HCT116 (cell line): ENCODE results near the gene HK1. TPM values are rescaled to one million over a fixed set of nuclear protein-coding genes. Genes with fewer than 3 reads are reported as not detected.

ENCODE experiments used
- ATAC-seq: fragments of 200-7000 bp; cut with Tn5 transposase; 2 replicates; pipeline ENCODE4 v1.9.1; 2020; ENCODE audit warnings: mild to moderate bottlenecking, moderate library complexity
- BruUV-seq: library from RNA; stranded (reverse); fragments of 400-500 nt; replicated peaks from 2 replicates; lab custom pipeline; 2021; lab: Mats Ljungman, UMichigan
- CTCF ChIA-PET: fragments of 300-600 bp; sonication (Branson Sonifier 250); formaldehyde crosslinking; loops from one replicate; lab custom pipeline; 2021; ENCODE audit warnings: antibody characterized with exemption; lab: Charles Lee
- POLR2A ChIA-PET: fragments of 300-600, 350-600 bp; sonication (Branson Sonifier 250); formaldehyde crosslinking; loops from one replicate; lab custom pipeline; 2021; ENCODE audit warnings: antibody characterized with exemption; lab: Charles Lee
- RAD21 ChIA-PET, 2 experiments: fragments of 300-600 bp; sonication (Branson Sonifier 250); formaldehyde crosslinking; loops; one replicate each; lab custom pipeline; 2023; ENCODE audit warnings: low total read pairs in 2 of 2; ENCODE audit not compliant: uncharacterized antibody in 2 of 2, unreplicated experiment in 2 of 2, low non-redundant PET in 1 of 2; lab: Charles Lee
- DNase-seq: peaks from one replicate; pipeline ENCODE4 v3.0.0-alpha.2; 2010; ENCODE audit warnings: low read depth, low spot score
- H2AFZ ChIP-seq: fragments of 200-600 bp; shearing (Covaris generic), sonication (generic); 2 replicates; pipeline ENCODE4 v1.6.1; 2017; ENCODE audit warnings: low read depth, mixed run types, mixed read lengths, antibody characterized with exemption, low read length; ENCODE audit not compliant: poor library complexity, severe bottlenecking
- H3K27ac ChIP-seq: 2 replicates; pipeline ENCODE4 v1.5.1; 2012; ENCODE audit warnings: low read depth, low read length
- H3K27me3 ChIP-seq: fragments of 200-600 bp; sonication (generic); 2 replicates; pipeline ENCODE4 v1.6.1; 2016; ENCODE audit warnings: mixed run types, low read length, mixed read lengths; ENCODE audit not compliant: insufficient read depth
- H3K36me3 ChIP-seq, 2 experiments: fragments of 200-500 bp in 1 of 2; fragments of 200-600 bp in 1 of 2; sonication (Bioruptor generic) in 1 of 2; sonication (generic) in 1 of 2; 2 replicates each; pipeline versions ENCODE4 v1.5.1 to v1.6.1; 2014 to 2016; ENCODE audit warnings: low read length in 2 of 2, inconsistent platforms in 1 of 2, mixed read lengths in 1 of 2, mixed run types in 1 of 2; ENCODE audit not compliant: insufficient read depth in 2 of 2, control insufficient read depth in 1 of 2
- H3K4me1 ChIP-seq, 2 experiments: fragments of 200-600 bp in 1 of 2; sonication (generic) in 1 of 2; 2 replicates each; pipeline versions ENCODE4 v1.5.1 to v1.6.1; 2012 to 2017; ENCODE audit warnings: low read length in 2 of 2, inconsistent platforms in 1 of 2, mild to moderate bottlenecking in 1 of 2, mixed read lengths in 1 of 2, mixed run types in 1 of 2, moderate library complexity in 1 of 2; ENCODE audit not compliant: insufficient read depth in 2 of 2, control insufficient read depth in 1 of 2
- H3K4me2 ChIP-seq: fragments of 200-600 bp; sonication (generic); 2 replicates; pipeline ENCODE4 v1.6.1; 2017; ENCODE audit warnings: mixed run types, low read length, mixed read lengths
- H3K4me3 ChIP-seq, 2 experiments: fragments of 200-600 bp in 1 of 2; sonication (generic) in 1 of 2; replicated peaks in 1 of 2; 2 replicates each; pipeline ENCODE4 v1.5.1; 2011 to 2016; ENCODE audit warnings: low read length in 2 of 2, control low read depth in 1 of 2, low read depth in 1 of 2, mild to moderate bottlenecking in 1 of 2, mixed read lengths in 1 of 2, mixed run types in 1 of 2
- H3K79me2 ChIP-seq: fragments of 200-600 bp; sonication (generic); 2 replicates; pipeline ENCODE4 v1.6.1; 2017; ENCODE audit warnings: mild to moderate bottlenecking, mixed run types, low read length, moderate library complexity, mixed read lengths; ENCODE audit not compliant: insufficient read depth
- H3K9ac ChIP-seq: fragments of 200-600 bp; sonication (generic); 2 replicates; pipeline ENCODE4 v1.6.1; 2016; ENCODE audit warnings: low read length, mixed read lengths
- H3K9me2 ChIP-seq: fragments of 200-600 bp; sonication (generic), shearing (Covaris generic); 2 replicates; pipeline ENCODE4 v1.6.1; 2017; ENCODE audit warnings: mixed run types, mild to moderate bottlenecking, moderate library complexity; ENCODE audit not compliant: insufficient read depth
- H3K9me3 ChIP-seq, 2 experiments: fragments of 200-500 bp in 1 of 2; fragments of 200-600 bp in 1 of 2; sonication (Bioruptor generic) in 1 of 2; sonication (generic) in 1 of 2; 2 replicates each; pipeline ENCODE4 v1.6.1; 2014 to 2017; ENCODE audit warnings: low read length in 2 of 2, mixed read lengths in 2 of 2, inconsistent platforms in 1 of 2, low read depth in 1 of 2, mild to moderate bottlenecking in 1 of 2, mixed run types in 1 of 2, moderate library complexity in 1 of 2; ENCODE audit not compliant: control insufficient read depth in 1 of 2, insufficient read depth in 1 of 2
- H4K20me1 ChIP-seq: fragments of 200-600 bp; sonication (generic), shearing (Covaris generic); 2 replicates; pipeline ENCODE4 v1.6.1; 2017; ENCODE audit warnings: mixed run types, mild to moderate bottlenecking, moderate library complexity; ENCODE audit not compliant: insufficient read depth
- EGR1 ChIP-seq: IDR thresholded peaks from 2 replicates; pipeline ENCODE4 v1.6.1; 2012; ENCODE audit warnings: low read depth
- EZH2 ChIP-seq: fragments of 200-600 bp; sonication (generic); IDR thresholded peaks from 2 replicates; pipeline ENCODE4 v1.6.1; 2017; ENCODE audit warnings: antibody characterized with exemption, mixed run types
- EZH2phosphoT487 ChIP-seq: fragments of 200-600 bp; IDR thresholded peaks from 2 replicates; pipeline ENCODE4 v1.6.1; 2018; ENCODE audit warnings: antibody characterized with exemption, borderline replicate concordance
- FOSL1 ChIP-seq: IDR thresholded peaks from 2 replicates; pipeline ENCODE4 v1.6.1; 2012; ENCODE audit warnings: low read depth
- JUND ChIP-seq: IDR thresholded peaks from 2 replicates; pipeline ENCODE4 v1.6.1; 2012
- POLR2A ChIP-seq: IDR thresholded peaks from 2 replicates; pipeline ENCODE4 v1.7.0; 2011; ENCODE audit warnings: borderline replicate concordance; ENCODE audit not compliant: insufficient read depth, insufficient read length; ENCODE audit errors: extremely low read depth
- POLR2AphosphoS5 ChIP-seq: IDR thresholded peaks from 2 replicates; pipeline ENCODE4 v1.6.1; 2011; ENCODE audit warnings: mild to moderate bottlenecking, low read depth, low read length, moderate library complexity
- SIN3A ChIP-seq: IDR thresholded peaks from 2 replicates; pipeline ENCODE4 v1.6.1; 2012; ENCODE audit warnings: low read depth
- SRF ChIP-seq: IDR thresholded peaks from 2 replicates; pipeline ENCODE4 v1.6.1; 2012; ENCODE audit warnings: low read depth
- TCF7L2 ChIP-seq: IDR thresholded peaks from 2 replicates; pipeline ENCODE4 v1.7.0; 2011; ENCODE audit warnings: borderline replicate concordance, inconsistent platforms; ENCODE audit not compliant: insufficient read depth, insufficient read length; ENCODE audit errors: extremely low read depth
- YY1 ChIP-seq: IDR thresholded peaks from 2 replicates; pipeline ENCODE4 v1.6.1; 2011; ENCODE audit warnings: low read length, low read depth, moderate library complexity, mild to moderate bottlenecking; ENCODE audit not compliant: insufficient replicate concordance; ENCODE audit errors: extremely low read depth
- ZBTB33 ChIP-seq: IDR thresholded peaks from 2 replicates; pipeline ENCODE4 v1.6.1; 2011; ENCODE audit warnings: mild to moderate bottlenecking, low read length, moderate library complexity; ENCODE audit not compliant: insufficient replicate concordance; ENCODE audit errors: extremely low read depth
- intact Hi-C: fragments of 100-400 bp; cut with micrococcal nuclease; formaldehyde crosslinking; loops from 2 replicates; pipeline ENCODE4 v1.10.0; 2022
- total RNA-seq: library from RNA; stranded (reverse); gene quantifications from one replicate; pipeline ENCODE4 v1.2.1, GENCODE V29; 2021; ENCODE audit not compliant: unreplicated experiment
- TF ChIP-seq, protein P1 (sequence below), 3 experiments: fragments of 200-600 bp in 1 of 3; sonication (generic) in 1 of 3; IDR thresholded peaks in 2 of 3; conservative IDR thresholded peaks in 1 of 3; 2 replicates each; pipeline ENCODE4 v1.5.1; 2012 to 2017; ENCODE audit warnings: low read depth in 2 of 3, low read length in 2 of 3, antibody characterized with exemption in 1 of 3, borderline replicate concordance in 1 of 3, control low read depth in 1 of 3, mild to moderate bottlenecking in 1 of 3, mixed read lengths in 1 of 3, mixed run types in 1 of 3, moderate library complexity in 1 of 3; ENCODE audit not compliant: insufficient read depth in 1 of 3
- TF ChIP-seq, protein P2 (sequence below): IDR thresholded peaks from 2 replicates; pipeline ENCODE4 v1.6.1; 2012; ENCODE audit warnings: low read depth

Gene HK1
- total RNA-seq, 1 experiment from 2014 or later, result 50.3 TPM

GRCh38 chr10:69392481-69393000 lies 114.2 kb downstream of the HK1 start (continued):
- TF ChIP-seq YY1, result peak; percentile 54
- TF ChIP-seq POLR2AphosphoS5, result no peak

DNA sequence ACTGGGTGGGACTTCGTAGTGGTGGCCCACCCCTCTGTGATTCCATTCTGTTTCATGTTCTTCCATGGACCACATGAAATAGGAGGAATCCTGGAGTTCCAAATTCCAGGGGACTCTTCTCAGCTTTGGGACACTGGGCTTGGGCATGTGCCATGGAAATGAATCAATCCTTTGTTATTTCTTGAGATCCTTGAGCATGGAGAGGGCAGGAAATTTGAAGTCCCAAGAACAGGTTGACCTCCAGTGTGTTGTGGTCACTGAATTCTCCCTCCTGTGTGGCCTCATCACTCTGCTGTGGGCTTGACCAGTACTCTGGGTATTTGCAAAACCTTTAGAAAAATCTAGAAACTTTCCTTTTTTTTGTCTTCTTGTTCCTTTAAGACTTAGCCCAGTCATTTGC lies 115.7 kb downstream of the HK1 start:
- Histone ChIP-seq H2AFZ (no peak overlapping the region), H3K36me3 (0 out of 4 replicates have a peak, but pooled peaks cover 0 to under 1% of the 10 kb centered on the region in 2 experiments), H3K79me2 (no peaks in the 10 kb centered on the region), H3K27me3 (no peaks in the 10 kb centered on the region), H3K4me2 (no peak overlapping the region), H3K27ac (no peak overlapping the region), H3K4me1 (peaks cover 0 to 7% of the 10 kb centered on the region in 2 experiments; a peak in 1 of 4 replicates), H3K9me3 (no peaks in the 10 kb centered on the region), H3K4me3 (no peak overlapping the region), H3K9ac (no peak overlapping the region), H3K9me2 (no peaks in the 10 kb centered on the region), H4K20me1 (no peaks in the 10 kb centered on the region; the same call in 1 of the 2 replicates)
- ChIA-PET POLR2A (no interaction called here), RAD21 (no interaction called here), CTCF (interaction anchor here (1.3 kb wide), 1 partner anchor 14 kb away, joined by 4 read pairs; no protein-coding TSS in a partner anchor)
- intact Hi-C loops, result loop anchor here (5.0 kb wide), 1 partner anchor 387 kb away; no protein-coding TSS in a partner anchor
- no peak for DNase-seq
- no TSS peak for BruUV-seq
- TF ChIP-seq EGR1 (no peak), EZH2phosphoT487 (no peak), POLR2A (no peak), TCF7L2 (no peak), ZBTB33 (no peak), SRF (no peak), SIN3A (no peak), FOSL1 (no peak), JUND (no peak), EZH2 (no peak)
- TF ChIP-seq, protein P1, sequence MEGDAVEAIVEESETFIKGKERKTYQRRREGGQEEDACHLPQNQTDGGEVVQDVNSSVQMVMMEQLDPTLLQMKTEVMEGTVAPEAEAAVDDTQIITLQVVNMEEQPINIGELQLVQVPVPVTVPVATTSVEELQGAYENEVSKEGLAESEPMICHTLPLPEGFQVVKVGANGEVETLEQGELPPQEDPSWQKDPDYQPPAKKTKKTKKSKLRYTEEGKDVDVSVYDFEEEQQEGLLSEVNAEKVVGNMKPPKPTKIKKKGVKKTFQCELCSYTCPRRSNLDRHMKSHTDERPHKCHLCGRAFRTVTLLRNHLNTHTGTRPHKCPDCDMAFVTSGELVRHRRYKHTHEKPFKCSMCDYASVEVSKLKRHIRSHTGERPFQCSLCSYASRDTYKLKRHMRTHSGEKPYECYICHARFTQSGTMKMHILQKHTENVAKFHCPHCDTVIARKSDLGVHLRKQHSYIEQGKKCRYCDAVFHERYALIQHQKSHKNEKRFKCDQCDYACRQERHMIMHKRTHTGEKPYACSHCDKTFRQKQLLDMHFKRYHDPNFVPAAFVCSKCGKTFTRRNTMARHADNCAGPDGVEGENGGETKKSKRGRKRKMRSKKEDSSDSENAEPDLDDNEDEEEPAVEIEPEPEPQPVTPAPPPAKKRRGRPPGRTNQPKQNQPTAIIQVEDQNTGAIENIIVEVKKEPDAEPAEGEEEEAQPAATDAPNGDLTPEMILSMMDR (IDR thresholded peaks at IDR 0.05 in 2 of 3, conservative IDR thresholded peaks at IDR 0.05 in 1 of 3; ENCODE audit: borderline replicate concordance in 1 of 3, insufficient read depth in 1 of 3, low read depth in 2 of 3, low read length in 2 of 3), result no peak
- TF ChIP-seq, protein P2, sequence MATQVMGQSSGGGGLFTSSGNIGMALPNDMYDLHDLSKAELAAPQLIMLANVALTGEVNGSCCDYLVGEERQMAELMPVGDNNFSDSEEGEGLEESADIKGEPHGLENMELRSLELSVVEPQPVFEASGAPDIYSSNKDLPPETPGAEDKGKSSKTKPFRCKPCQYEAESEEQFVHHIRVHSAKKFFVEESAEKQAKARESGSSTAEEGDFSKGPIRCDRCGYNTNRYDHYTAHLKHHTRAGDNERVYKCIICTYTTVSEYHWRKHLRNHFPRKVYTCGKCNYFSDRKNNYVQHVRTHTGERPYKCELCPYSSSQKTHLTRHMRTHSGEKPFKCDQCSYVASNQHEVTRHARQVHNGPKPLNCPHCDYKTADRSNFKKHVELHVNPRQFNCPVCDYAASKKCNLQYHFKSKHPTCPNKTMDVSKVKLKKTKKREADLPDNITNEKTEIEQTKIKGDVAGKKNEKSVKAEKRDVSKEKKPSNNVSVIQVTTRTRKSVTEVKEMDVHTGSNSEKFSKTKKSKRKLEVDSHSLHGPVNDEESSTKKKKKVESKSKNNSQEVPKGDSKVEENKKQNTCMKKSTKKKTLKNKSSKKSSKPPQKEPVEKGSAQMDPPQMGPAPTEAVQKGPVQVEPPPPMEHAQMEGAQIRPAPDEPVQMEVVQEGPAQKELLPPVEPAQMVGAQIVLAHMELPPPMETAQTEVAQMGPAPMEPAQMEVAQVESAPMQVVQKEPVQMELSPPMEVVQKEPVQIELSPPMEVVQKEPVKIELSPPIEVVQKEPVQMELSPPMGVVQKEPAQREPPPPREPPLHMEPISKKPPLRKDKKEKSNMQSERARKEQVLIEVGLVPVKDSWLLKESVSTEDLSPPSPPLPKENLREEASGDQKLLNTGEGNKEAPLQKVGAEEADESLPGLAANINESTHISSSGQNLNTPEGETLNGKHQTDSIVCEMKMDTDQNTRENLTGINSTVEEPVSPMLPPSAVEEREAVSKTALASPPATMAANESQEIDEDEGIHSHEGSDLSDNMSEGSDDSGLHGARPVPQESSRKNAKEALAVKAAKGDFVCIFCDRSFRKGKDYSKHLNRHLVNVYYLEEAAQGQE, result no peak
- no peak for ATAC-seq
